NT2/D1 (cell line): ENCODE measurements around the gene NEU4.

Source experiments
- YY1 ChIP-seq: IDR thresholded peaks from 2 replicates; pipeline ENCODE4 v1.6.1; 2011; ENCODE audit not compliant: insufficient read length, insufficient read depth
- ZNF274 ChIP-seq: IDR thresholded peaks from 2 replicates; pipeline ENCODE4 v1.6.1; 2011; ENCODE audit warnings: mild to moderate bottlenecking, low read depth, low read length

DNA sequence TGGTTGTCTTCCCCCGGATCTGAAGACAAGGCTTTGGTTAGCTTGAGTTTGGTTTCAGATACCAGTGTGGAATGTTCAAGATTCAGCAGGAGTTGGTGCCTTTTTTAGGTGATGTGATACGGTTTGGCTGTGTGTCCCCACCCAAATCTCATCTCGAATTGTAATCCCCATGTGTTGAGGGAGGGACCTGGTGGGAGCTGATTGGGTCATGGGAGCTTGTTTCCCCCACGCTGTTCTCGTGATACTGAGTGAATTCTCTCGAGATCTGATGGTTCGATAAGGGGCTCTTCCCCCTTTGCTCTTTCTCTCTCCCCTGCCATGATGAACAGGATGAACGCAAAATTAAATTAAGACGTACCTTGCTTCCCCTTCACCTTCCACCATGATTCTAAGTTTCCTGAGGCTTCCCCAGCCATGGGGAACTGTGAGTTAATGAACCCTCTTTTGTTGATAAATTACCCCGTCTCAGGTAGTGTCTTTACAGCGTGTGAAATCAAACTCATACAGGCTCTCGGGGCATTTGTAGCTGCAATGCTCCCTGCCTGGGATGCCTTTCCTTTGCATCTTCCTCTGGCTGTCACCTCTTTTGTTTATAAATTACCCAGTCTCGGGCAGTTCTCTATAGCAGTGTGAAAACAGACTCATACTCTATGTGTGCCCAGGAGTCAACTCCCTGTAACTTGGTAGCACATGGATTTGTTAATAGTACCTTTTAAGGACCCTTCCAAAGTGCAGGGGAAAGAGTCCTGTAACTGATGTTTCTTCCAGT, 28.4 kb downstream of the NEU4 start:
- TF ChIP-seq ZNF274 (no peak), YY1 (no peak)
